A549 (cell line): ENCODE data around the gene RTN4IP1. TPM values are rescaled to one million over a fixed set of nuclear protein-coding genes. Genes with fewer than 3 reads are reported as not detected.

Experiments
- ATAC-seq, 2 experiments: fragments of 200-7000 bp in 1 of 2; fragments of >200 bp in 1 of 2; cut with Nextera tagmentation in 1 of 2; cut with Tn5 transposase in 1 of 2; 3 replicates each; pipeline versions ENCODE4 v1.8.0 to v1.9.1; 2018 to 2020; ENCODE audit warnings: mild to moderate bottlenecking in 1 of 2, moderate library complexity in 1 of 2
- CTCF ChIA-PET: fragments of 300-600 bp; sonication (Branson Sonifier 250); formaldehyde crosslinking; extraction: SDS; loops from one replicate; lab custom pipeline; 2021; ENCODE audit warnings: antibody characterized with exemption, inconsistent platforms; lab: Yijun Ruan, JAX
- POLR2A ChIA-PET: fragments of 350-600 bp; formaldehyde crosslinking; extraction: SDS; loops from one replicate; lab custom pipeline; 2021; ENCODE audit warnings: antibody characterized with exemption, inconsistent platforms; lab: Yijun Ruan, JAX
- DNase-seq, 2 experiments: peaks; one replicate each; pipeline versions ENCODE4 v3.0.0 to v3.0.0-alpha.2; 2011 to 2016; ENCODE audit warnings: low read depth in 1 of 2, low spot score in 1 of 2
- FAIRE-seq: peaks from 2 replicates; lab custom pipeline; 2011; peaks lifted over from hg19 to GRCh38; lab: Jason Lieb, UNC
- H3K27ac ChIP-seq, 2 experiments: fragments of >200 bp; sonication (Bioruptor Twin); formaldehyde crosslinking; 3 replicates each; pipeline ENCODE4 v1.5.1; 2016 to 2017
- H3K4me1 ChIP-seq: fragments of >200 bp; sonication (Bioruptor Twin); formaldehyde crosslinking; 3 replicates; pipeline ENCODE4 v1.6.1; 2016
- H3K4me2 ChIP-seq: fragments of >200 bp; sonication (Bioruptor Twin); formaldehyde crosslinking; 3 replicates; pipeline ENCODE4 v1.6.1; 2016
- H3K4me3 ChIP-seq: fragments of >200 bp; sonication (Bioruptor Twin); formaldehyde crosslinking; 3 replicates; pipeline ENCODE4 v1.5.1; 2016
- H3K9me3 ChIP-seq: fragments of >200 bp; sonication (Bioruptor Twin); formaldehyde crosslinking; 3 replicates; pipeline ENCODE4 v1.6.1; 2016
- ATOH8 ChIP-seq: fragments of 250-450 bp; sonication (Bioruptor Pico); IDR thresholded peaks from 2 replicates; pipeline ENCODE4 v1.5.0; 2020; ENCODE audit warnings: low read depth, mild to moderate bottlenecking, moderate library complexity
- CTCF ChIP-seq: fragments of >200 bp; sonication (Bioruptor Twin); formaldehyde crosslinking; IDR thresholded peaks from 3 replicates; pipeline ENCODE4 v1.5.1; 2016
- E2F6 ChIP-seq: IDR thresholded peaks from 2 replicates; pipeline ENCODE4 v1.6.1; 2012; ENCODE audit warnings: low read depth, borderline replicate concordance
- EHF ChIP-seq: fragments of 250-450 bp; sonication (Bioruptor Pico); IDR thresholded peaks from 2 replicates; pipeline ENCODE4 v1.5.0; 2020; ENCODE audit warnings: mild to moderate bottlenecking
- EHMT2 ChIP-seq: fragments of 200-600 bp; sonication (generic); IDR thresholded peaks from 2 replicates; pipeline ENCODE4 v1.6.1; 2016; ENCODE audit warnings: antibody characterized with exemption, low read depth, mild to moderate bottlenecking, moderate library complexity
- ELK1 ChIP-seq: fragments of 150-350 bp; IDR thresholded peaks from 2 replicates; pipeline ENCODE4 v1.6.1; 2014; ENCODE audit warnings: low read depth, mild to moderate bottlenecking, low read length
- FOSB ChIP-seq: fragments of 250-450 bp; sonication (Bioruptor Pico); IDR thresholded peaks from 2 replicates; pipeline ENCODE4 v1.5.0; 2020; ENCODE audit warnings: mild to moderate bottlenecking, moderate library complexity
- FOXS1 ChIP-seq: fragments of 250-450 bp; sonication (Bioruptor Pico); IDR thresholded peaks from 2 replicates; pipeline ENCODE4 v1.5.0; 2020; ENCODE audit warnings: mild to moderate bottlenecking, moderate library complexity
- HDAC2 ChIP-seq: fragments of 200-600 bp; sonication (generic); IDR thresholded peaks from 2 replicates; pipeline ENCODE4 v1.6.1; 2016
- HES2 ChIP-seq: fragments of >200 bp; sonication (Bioruptor Twin); formaldehyde crosslinking; IDR thresholded peaks from 2 replicates; pipeline ENCODE4 v1.6.1; 2016
- NR3C1 ChIP-seq: fragments of >200 bp; sonication (Bioruptor Twin); formaldehyde crosslinking; IDR thresholded peaks from 3 replicates; pipeline ENCODE4 v1.6.1; 2017
- REST ChIP-seq: fragments of 200-600 bp; sonication (generic); IDR thresholded peaks from 2 replicates; pipeline ENCODE4 v1.6.1; 2016; ENCODE audit warnings: antibody characterized with exemption, mild to moderate bottlenecking, moderate library complexity
- RNF2 ChIP-seq: fragments of 200-600 bp; sonication (generic); IDR thresholded peaks from 2 replicates; pipeline ENCODE4 v1.6.1; 2016; ENCODE audit warnings: low read depth, mild to moderate bottlenecking, antibody characterized with exemption, moderate library complexity, borderline replicate concordance
- SREBF2 ChIP-seq: fragments of 450-650 bp; IDR thresholded peaks from 2 replicates; pipeline ENCODE4 v1.6.1; 2014; ENCODE audit warnings: mild to moderate bottlenecking, moderate library complexity
- TFCP2L1 ChIP-seq: fragments of 250-450 bp; sonication (Bioruptor Pico); IDR thresholded peaks from 2 replicates; pipeline ENCODE4 v1.5.0; 2021; ENCODE audit warnings: mild to moderate bottlenecking
- ZC3H11A ChIP-seq: fragments of 450-650 bp; IDR thresholded peaks from 2 replicates; pipeline ENCODE4 v1.6.1; 2014; ENCODE audit warnings: antibody characterized with exemption, mild to moderate bottlenecking
- ZFP36 ChIP-seq: fragments of 450-650 bp; IDR thresholded peaks from 2 replicates; pipeline ENCODE4 v1.6.1; 2014; ENCODE audit warnings: borderline replicate concordance; ENCODE audit not compliant: partially characterized antibody
- WGBS: methylation state at CpG from one replicate; pipeline ENCODE4 v1.1.6; 2017; ENCODE audit errors: missing lambda C conversion rate; 5-methylcytosine and 5-hydroxymethylcytosine counted together
- polyA plus RNA-seq, 4 experiments: library from polyadenylated mRNA; depleted of rRNA in 3 of 4; stranded (reverse); fragments of >200 nt; fragmentation: RNase III in 1 of 4; extraction: RNeasy Plus Mini Kit Qiagen cat#74134 plus additional on column Dnase treatment in 1 of 4; gene quantifications; 2 replicates in 3 of 4; 3 replicates in 1 of 4; pipeline ENCODE4 v1.2.3, GENCODE V29; 2011 to 2017

RTN4IP1 gene
- polyA plus RNA-seq, 2 of the 4 experiments (the other 2 are of a cell fraction): 13.9 to 15.1 TPM

- no peaks in the 10 kb centered on the region for H3K9me3 ChIP-seq
- POLR2A ChIA-PET: no interaction called here
- H3K4me3 ChIP-seq: no peak overlapping the region
- no peak overlapping the region for H3K27ac ChIP-seq
- H3K4me1 ChIP-seq: no peaks in the 10 kb centered on the region
- CTCF ChIA-PET: interaction anchor here (1.7 kb wide), 1 partner anchor 10 kb away, joined by 5 read pairs; no protein-coding TSS in a partner anchor
- TF ChIP-seq ATOH8 (CRISPR knock-in tag) (no peak), SREBF2 (no peak), NR3C1 (no peak), E2F6 (no peak)
- ATAC-seq: no peak
- WGBS: 79% methylated on average over 1 of the region's 1 CpG
- H3K4me2 ChIP-seq: no peak overlapping the region
- no peak for FAIRE-seq
- DNase-seq: no peak
Observed at GRCh38 chr6:106619223-106619622, 10.1 kb downstream of the RTN4IP1 start.

- POLR2A ChIA-PET: no interaction called here
Observed at GRCh38 chr6:106618324-106618723, 11.0 kb downstream of the RTN4IP1 start.

More at GRCh38 chr6:106618324-106618723, 11.0 kb downstream of the RTN4IP1 start:
- TF ChIP-seq ZC3H11A (no peak), REST (no peak), EHMT2 (no peak), HDAC2 (no peak), ZFP36 (no peak), EHF (CRISPR knock-in tag) (no peak), TFCP2L1 (no peak), FOXS1 (CRISPR knock-in tag) (no peak), ELK1 (no peak), FOSB (CRISPR knock-in tag) (no peak), CTCF (no peak), HES2 (no peak), RNF2 (no peak)
- CTCF ChIA-PET: interaction anchor here (1.7 to 2.9 kb wide), 2 partner anchors 9 to 361 kb away, joined by 5 to 7 read pairs; no protein-coding TSS in a partner anchor
- Histone ChIP-seq H3K9me3 (no peaks in the 10 kb centered on the region), H3K4me2 (no peak overlapping the region), H3K4me1 (no peaks in the 10 kb centered on the region), H3K27ac (no peak overlapping the region), H3K4me3 (no peak overlapping the region)
- no peak for FAIRE-seq
- no peak for DNase-seq
- no peak for ATAC-seq
- WGBS: 82% methylated on average over 3 of the region's 3 CpGs
